NK-92 (cell line): Measurements from ENCODE around the gene RNASE13.
"Not testable (repeated sequence)": the region's sequence is repeated elsewhere in the genome, so short reads cannot be mapped to it uniquely, and the experiment has no call there.

ENCODE experiments used
- DNase-seq: peaks from one replicate; lab custom pipeline; 2025; ENCODE audit not compliant: unreplicated experiment; lab: John Stamatoyannopoulos, UW

The RNASE13 gene

GRCh38 chr14:20989787-20990600, 44.6 kb downstream of the RNASE13 start, which contains the start of gene METTL17:
METTL17 (plus strand) TSS chr14:20989980; CDS start chr14:20990003, 23 bp downstream.
- DNase-seq, result no peak

- DNase-seq, result no peak
Measured at GRCh38 chr14:20989471-20989786, 45.2 kb downstream of the RNASE13 start.

- DNase-seq, result no peak
Measured at GRCh38 chr14:20988717-20989470, 45.7 kb downstream of the RNASE13 start.

- no peak for DNase-seq
Measured at GRCh38 chr14:20986811-20987210, 47.8 kb downstream of the RNASE13 start.

- not testable (repeated sequence) for DNase-seq
Measured at GRCh38 chr14:20985650-20986049, 49.0 kb downstream of the RNASE13 start.
